DND-41 (cell line): ENCODE data around the gene GDAP2.

ENCODE experiments used
- ATAC-seq: fragments of 200-7000 bp; cut with Tn5 transposase; 3 replicates; pipeline ENCODE4 v1.9.1; 2021; ENCODE audit warnings: low read depth; ENCODE audit not compliant: insufficient read depth
- DNase-seq: peaks from one replicate; pipeline ENCODE4 v3.0.0-alpha.2; 2020
- H2AFZ ChIP-seq: 2 replicates; pipeline ENCODE4 v1.6.0; 2012; ENCODE audit warnings: low read depth, low read length
- H3K27ac ChIP-seq: 2 replicates; pipeline ENCODE4 v1.5.1; 2012; ENCODE audit warnings: low read length, inconsistent platforms
- H3K27me3 ChIP-seq: fragments of 200-600 bp; sonication (generic); 2 replicates; pipeline ENCODE4 v1.6.0; 2012; ENCODE audit warnings: low read length, mild to moderate bottlenecking, inconsistent platforms; ENCODE audit not compliant: insufficient read depth, poor library complexity
- H3K36me3 ChIP-seq: 2 replicates; pipeline ENCODE4 v1.5.1; 2012; ENCODE audit warnings: low read length, inconsistent platforms; ENCODE audit not compliant: insufficient read depth
- H3K4me1 ChIP-seq: 2 replicates; pipeline ENCODE4 v1.5.1; 2012; ENCODE audit warnings: mild to moderate bottlenecking, low read length; ENCODE audit not compliant: insufficient read depth
- H3K4me2 ChIP-seq: 2 replicates; pipeline ENCODE4 v1.6.0; 2012; ENCODE audit warnings: mild to moderate bottlenecking, moderate library complexity, low read length, inconsistent platforms; ENCODE audit not compliant: insufficient read depth
- H3K4me3 ChIP-seq, 2 experiments: fragments of 200-600 bp in 1 of 2; shearing (Covaris generic) in 1 of 2; 2 replicates each; pipeline ENCODE4 v1.5.1; 2012 to 2016; ENCODE audit warnings: inconsistent platforms in 2 of 2, low read length in 2 of 2, mild to moderate bottlenecking in 2 of 2, low read depth in 1 of 2, moderate library complexity in 1 of 2
- H3K79me2 ChIP-seq: 2 replicates; pipeline ENCODE4 v1.6.0; 2012; ENCODE audit warnings: low read length, inconsistent platforms; ENCODE audit not compliant: insufficient read depth
- H3K9ac ChIP-seq: 2 replicates; pipeline ENCODE4 v1.6.0; 2012; ENCODE audit warnings: low read depth, mild to moderate bottlenecking, inconsistent platforms, low read length, moderate library complexity
- H3K9me3 ChIP-seq: 2 replicates; pipeline ENCODE4 v1.5.1; 2012; ENCODE audit warnings: low read length, moderate library complexity, mild to moderate bottlenecking, inconsistent platforms; ENCODE audit not compliant: insufficient read depth, severe bottlenecking
- H4K20me1 ChIP-seq: 2 replicates; pipeline ENCODE4 v1.6.0; 2012; ENCODE audit warnings: low read length; ENCODE audit not compliant: insufficient read depth
- CTCF ChIP-seq: IDR thresholded peaks from 2 replicates; pipeline ENCODE4 v1.5.1; 2012; ENCODE audit warnings: borderline replicate concordance, low read length, moderate library complexity, mild to moderate bottlenecking; ENCODE audit not compliant: poor library complexity, severe bottlenecking; ENCODE audit errors: extremely low read depth
- EZH2 ChIP-seq: IDR thresholded peaks from 3 replicates; pipeline ENCODE4 v1.6.1; 2012; ENCODE audit warnings: borderline replicate concordance, low read depth, mild to moderate bottlenecking, moderate library complexity, low read length, inconsistent platforms; ENCODE audit not compliant: severe bottlenecking

GDAP2 gene

GRCh38 chr1:117886101-117886795, 43.2 kb downstream of the GDAP2 start:
- H2AFZ ChIP-seq, result no peak overlapping the region
- TF ChIP-seq CTCF (no peak), EZH2 (no peak)
- H4K20me1 ChIP-seq, result no peaks in the 10 kb centered on the region
- H3K27me3 ChIP-seq, result no peaks in the 10 kb centered on the region
- H3K4me3 ChIP-seq, result no peak overlapping the region
- H3K9me3 ChIP-seq, result no peaks in the 10 kb centered on the region
- H3K36me3 ChIP-seq, result peaks cover 10% of the 10 kb centered on the region; the same call in 1 of the 2 replicates
- H3K4me2 ChIP-seq, result no peak overlapping the region
- no peak overlapping the region for H3K27ac ChIP-seq
- H3K4me1 ChIP-seq, result no peaks in the 10 kb centered on the region
- ATAC-seq, result no peak
- H3K79me2 ChIP-seq, result no peaks in the 10 kb centered on the region
- DNase-seq, result no peak
- no peak overlapping the region for H3K9ac ChIP-seq

GRCh38 chr1:117883616-117884015, 45.8 kb downstream of the GDAP2 start:
- no peaks in the 10 kb centered on the region for H3K4me1 ChIP-seq
- H2AFZ ChIP-seq, result no peak overlapping the region
- no peaks in the 10 kb centered on the region for H3K79me2 ChIP-seq
- no peak overlapping the region for H3K4me3 ChIP-seq
- H3K4me2 ChIP-seq, result no peak overlapping the region
- no peaks in the 10 kb centered on the region for H3K9me3 ChIP-seq
- no peak overlapping the region for H3K27ac ChIP-seq
- peaks cover 19% of the 10 kb centered on the region; the same call in 1 of the 2 replicates for H3K36me3 ChIP-seq
- DNase-seq, result no peak
- H3K9ac ChIP-seq, result no peak overlapping the region
- no peak for TF ChIP-seq EZH2
- no peak for TF ChIP-seq CTCF
- ATAC-seq, result no peak
- no peaks in the 10 kb centered on the region for H3K27me3 ChIP-seq
- H4K20me1 ChIP-seq, result no peaks in the 10 kb centered on the region

GRCh38 chr1:117879284-117879683, 50.1 kb downstream of the GDAP2 start:
- no peaks in the 10 kb centered on the region for H3K79me2 ChIP-seq
- H3K4me3 ChIP-seq, result no peak overlapping the region
- no peak overlapping the region for H3K4me2 ChIP-seq
- no peaks in the 10 kb centered on the region for H3K4me1 ChIP-seq
- H3K27me3 ChIP-seq, result no peaks in the 10 kb centered on the region
- H3K9me3 ChIP-seq, result no peaks in the 10 kb centered on the region
- no peak for TF ChIP-seq CTCF
- TF ChIP-seq EZH2, result no peak
- H3K27ac ChIP-seq, result no peak overlapping the region
- no peak overlapping the region for H2AFZ ChIP-seq
- no peaks in the 10 kb centered on the region for H4K20me1 ChIP-seq
- no peak overlapping the region for H3K9ac ChIP-seq
- no peak for DNase-seq
- peaks cover 50% of the 10 kb centered on the region for H3K36me3 ChIP-seq
- ATAC-seq, result no peak
